Stimulated activated CD8-positive, alpha-beta memory T cell treated with anti-CD3 and anti-CD28 coated beads, Interleukin-15, amount 100 ng/mL, for 4 hours (primary cell): ENCODE results near the gene LDLRAD3.

Source experiments
- DNase-seq, 2 donors: peaks; one replicate each; pipeline ENCODE4 v3.0.0-alpha.2; 2020; ENCODE audit warnings: low read depth in 2 of 2

LDLRAD3 gene

DNA sequence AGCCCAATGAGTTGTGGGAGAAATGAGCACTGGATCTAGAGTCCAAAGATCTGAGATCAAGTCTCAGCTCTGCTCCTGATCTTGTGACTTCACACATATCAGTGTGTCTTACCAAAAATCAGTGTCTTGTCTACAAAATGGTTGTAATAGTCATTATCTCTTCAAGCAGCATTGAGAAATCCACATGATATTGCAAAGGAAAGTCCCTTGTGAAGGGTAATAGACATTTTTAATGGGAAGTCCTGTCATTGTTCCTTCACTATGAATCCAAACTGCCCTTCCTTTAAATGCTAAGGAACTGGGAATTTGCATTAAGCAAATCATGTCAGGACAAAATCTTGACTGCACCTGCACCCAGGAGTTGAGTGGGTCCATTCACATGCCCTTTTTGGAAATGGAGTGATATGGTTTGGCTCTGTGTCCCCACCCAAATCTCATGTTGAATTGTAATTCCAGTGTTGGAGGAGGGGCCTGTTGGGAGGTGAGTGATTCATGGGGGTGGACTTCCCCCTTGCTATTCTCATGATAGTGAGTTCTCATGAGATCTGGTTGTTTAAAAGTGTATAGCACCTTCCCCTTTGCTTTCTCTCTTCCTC lies 294.3 kb downstream of the LDLRAD3 start:
- DNase-seq: no peak

DNA sequence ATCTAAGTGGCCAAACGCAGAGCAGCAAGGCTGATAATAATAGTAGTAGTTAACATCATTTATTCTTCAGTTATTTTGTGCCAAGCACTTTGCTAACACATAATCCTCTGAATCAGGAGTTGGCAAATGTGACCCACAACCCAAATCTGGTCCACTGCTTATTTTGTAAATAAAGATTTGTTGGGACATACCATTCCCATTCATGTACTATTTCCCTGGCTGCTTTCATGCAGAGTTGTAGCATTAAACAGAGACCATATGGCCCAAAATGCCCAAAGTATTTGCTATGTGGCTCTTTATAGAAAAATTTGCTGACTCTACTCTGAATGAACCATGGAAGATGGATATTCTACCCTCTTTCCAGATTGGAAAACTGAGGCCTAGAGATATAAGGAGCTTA lies 295.0 kb downstream of the LDLRAD3 start:
- no peak for DNase-seq

- DNase-seq: no peak
Measured at GRCh38 chr11:36239636-36240035, 295.8 kb downstream of the LDLRAD3 start.

DNA sequence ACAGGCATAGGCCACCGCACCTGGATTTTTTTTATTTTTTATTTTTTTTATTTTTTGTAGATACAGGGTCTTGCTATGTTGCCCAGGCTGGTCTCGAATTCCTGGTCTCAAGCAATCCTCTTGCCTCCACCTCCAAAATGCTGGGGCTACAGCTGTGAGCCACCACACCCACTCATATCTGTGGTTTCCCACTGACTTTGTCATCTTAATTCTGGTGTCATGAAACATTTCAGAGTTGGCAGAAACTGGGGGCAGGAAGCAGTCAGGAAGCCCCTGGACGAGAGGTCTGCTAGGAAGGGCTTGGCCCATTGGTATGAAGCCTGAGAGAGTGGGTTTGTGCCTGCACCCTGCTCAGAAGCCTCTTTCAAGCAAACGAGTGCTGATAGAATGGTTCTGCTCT lies 296.3 kb downstream of the LDLRAD3 start:
- DNase-seq: no peak

GRCh38 chr11:36240801-36241200 lies 296.9 kb downstream of the LDLRAD3 start:
- DNase-seq: no peak

- DNase-seq: no peak
Measured at GRCh38 chr11:36241497-36241896, 297.6 kb downstream of the LDLRAD3 start.

- no peak for DNase-seq
Measured at GRCh38 chr11:36243641-36244040, 299.8 kb downstream of the LDLRAD3 start.

GRCh38 chr11:36247493-36247892 lies 303.6 kb downstream of the LDLRAD3 start:
- no peak for DNase-seq

DNA sequence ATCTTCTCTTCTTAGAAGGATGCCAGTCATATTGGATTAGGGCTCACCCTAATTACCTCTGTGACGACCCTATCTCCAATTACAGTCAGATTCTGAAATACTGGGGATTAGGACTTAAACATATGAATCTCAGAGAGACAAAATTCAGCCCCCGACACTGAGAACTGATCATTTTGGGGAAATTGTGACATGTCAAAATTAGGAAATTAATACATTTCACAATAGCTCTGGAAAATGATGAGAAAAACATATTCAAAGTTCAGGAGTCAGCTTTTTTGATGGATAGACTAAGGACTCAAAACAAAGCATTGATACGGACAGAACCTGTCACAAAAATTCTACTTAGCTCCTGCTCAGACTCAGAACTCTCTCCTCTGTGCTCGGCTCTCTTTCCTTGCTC lies 304.6 kb downstream of the LDLRAD3 start:
- no peak for DNase-seq

DNA sequence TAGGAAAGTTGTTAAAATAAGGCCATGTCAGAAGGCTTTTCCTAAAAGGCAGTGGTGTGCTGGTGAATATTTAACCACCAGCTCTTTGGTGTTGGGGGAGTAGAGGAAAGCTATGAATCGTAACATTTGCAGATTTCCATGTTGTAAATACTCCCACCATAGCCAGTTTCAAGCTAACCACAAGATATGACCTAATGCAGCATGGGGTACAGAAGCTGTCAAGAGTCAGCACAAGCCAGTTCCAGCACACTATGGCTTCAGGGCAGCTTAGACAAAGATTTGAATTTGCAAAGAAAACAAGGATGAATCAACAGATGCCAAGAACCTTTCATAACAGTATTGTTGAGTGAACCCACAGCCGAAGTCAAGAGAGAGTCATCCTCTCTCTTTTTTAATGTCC lies 305.4 kb downstream of the LDLRAD3 start:
- no peak for DNase-seq

DNA sequence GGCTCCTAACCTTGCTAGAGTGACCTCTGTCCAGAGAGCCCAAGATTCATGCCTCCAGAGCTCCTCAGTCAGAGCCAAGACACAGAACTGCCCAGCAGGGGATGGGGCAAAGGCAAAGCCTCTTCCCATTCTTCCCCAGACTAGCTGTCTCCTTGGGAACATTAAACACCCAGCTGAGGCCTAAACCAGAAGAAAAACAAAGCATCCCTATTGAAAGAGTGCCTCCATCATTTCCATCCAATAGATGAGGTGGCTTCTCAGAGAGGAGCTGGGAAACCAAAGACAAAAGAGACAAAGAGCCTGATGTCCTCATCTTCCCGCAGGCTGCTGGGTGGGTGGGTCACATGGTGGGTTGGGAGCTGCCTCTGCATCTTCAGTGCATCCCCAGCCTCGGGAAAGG lies 308.0 kb downstream of the LDLRAD3 start:
- DNase-seq: no peak

DNA sequence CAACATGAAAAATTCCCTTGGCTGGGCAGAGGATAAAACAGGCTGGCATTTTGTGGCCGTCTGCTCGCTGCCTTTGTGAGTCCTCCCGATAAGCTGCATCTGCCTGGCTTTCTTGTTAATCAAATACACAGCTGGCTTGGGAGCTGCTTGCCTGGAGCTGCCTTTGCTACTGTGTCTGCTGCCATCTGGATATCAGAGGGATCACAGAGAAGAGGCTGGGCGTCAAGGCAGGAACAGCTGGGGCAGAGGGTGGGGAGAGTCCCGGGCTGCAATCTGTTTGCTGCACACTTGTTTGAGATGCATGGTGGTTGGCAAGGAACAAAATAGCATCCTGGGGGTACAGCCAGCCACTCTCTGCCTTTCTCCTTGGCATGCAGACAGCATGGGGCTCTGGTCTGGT lies 309.4 kb downstream of the LDLRAD3 start:
- DNase-seq: no peak

DNA sequence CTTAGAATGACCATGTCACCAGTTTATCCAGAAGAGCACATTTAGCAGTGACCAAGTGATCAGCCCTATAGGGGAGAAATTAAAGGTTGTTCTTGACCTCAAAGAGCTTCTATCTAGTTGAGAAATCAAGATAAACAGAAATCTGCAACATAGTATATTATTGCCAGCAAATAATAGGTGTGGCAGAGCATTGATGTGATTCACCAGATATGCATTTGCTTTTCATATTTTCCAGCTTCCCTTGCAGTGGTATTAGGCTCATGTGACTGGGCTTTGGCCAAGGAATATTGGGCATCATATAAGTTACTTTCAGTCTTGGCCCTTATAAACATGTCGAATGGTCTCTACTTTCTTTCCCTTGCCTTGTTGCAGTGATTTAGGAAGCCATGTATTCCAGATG lies 310.9 kb downstream of the LDLRAD3 start:
- no peak for DNase-seq

DNA sequence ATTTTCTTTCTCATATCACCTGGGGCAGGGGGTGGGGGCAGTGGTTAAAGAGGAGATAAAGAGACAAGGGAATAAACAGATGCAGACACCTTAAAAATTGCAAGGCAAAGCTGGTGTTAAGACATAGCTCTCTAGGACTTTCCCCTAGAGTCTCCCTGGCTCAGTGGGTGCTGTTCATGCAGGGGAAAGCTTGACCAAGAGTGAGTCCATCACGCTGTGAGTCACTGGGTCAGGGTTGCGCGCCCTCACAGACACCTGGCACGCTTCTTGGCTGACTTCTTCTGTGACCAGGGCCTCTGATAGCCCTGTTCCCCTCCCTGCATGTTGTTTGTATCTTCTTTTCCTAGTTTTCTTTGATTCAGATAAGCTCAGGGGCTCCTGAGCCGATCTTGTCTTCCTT lies 313.5 kb downstream of the LDLRAD3 start:
- DNase-seq: no peak

DNA sequence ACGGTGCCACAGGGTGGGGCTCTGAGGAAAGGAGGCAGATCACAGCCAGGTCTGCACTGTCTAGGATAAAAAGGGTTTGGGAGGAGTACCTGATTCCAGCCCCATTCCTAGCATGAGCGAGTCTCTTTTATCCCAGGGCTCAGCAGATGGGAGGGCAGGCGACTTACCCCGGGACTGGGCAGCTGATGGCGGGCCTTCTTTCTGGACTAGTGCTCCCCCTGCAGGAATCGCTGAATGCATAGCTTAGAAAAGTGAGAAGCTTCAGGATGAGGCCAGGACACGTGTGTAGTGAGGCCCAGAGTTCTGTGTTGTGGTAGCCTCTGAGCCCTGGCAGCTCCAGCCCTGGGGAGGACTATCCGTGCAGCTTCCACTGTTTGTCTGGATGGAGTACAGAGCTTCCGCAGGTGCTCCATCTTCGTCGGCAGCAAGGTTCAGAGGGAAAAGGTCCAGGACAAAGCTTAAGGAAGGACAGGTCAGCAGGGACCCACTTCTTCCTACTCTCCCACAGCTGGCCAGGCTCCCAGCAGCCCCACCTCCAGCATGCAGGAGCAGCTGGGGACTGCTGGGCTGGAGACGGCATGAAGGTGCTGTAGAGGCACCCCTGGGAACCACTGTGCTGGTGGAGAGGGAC lies 315.0 kb downstream of the LDLRAD3 start:
- DNase-seq: no peak

DNA sequence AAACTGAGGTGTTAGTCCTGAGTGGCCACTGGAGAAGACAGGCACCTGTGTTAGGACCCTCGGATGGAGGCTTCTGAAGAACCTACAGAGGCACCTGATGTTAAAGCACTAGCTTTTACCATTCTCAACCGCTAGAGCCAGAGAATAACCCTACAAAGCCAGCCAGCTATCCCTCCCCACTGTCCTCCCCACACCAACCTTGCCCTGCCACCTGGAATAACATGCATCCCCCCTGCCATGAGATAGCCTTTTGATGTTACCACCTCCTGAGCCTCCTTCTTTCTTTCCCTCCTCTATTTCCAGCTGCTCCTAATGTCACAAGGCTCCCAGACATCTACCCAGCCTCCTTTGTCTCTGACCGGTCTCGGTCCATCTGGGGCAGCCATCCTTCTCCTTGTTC lies 317.2 kb downstream of the LDLRAD3 start:
- DNase-seq: no peak

GRCh38 chr11:36264011-36264972 lies 320.4 kb downstream of the LDLRAD3 start:
- no peak for DNase-seq

GRCh38 chr11:36264973-36265344 lies 321.1 kb downstream of the LDLRAD3 start:
- no peak for DNase-seq

DNA sequence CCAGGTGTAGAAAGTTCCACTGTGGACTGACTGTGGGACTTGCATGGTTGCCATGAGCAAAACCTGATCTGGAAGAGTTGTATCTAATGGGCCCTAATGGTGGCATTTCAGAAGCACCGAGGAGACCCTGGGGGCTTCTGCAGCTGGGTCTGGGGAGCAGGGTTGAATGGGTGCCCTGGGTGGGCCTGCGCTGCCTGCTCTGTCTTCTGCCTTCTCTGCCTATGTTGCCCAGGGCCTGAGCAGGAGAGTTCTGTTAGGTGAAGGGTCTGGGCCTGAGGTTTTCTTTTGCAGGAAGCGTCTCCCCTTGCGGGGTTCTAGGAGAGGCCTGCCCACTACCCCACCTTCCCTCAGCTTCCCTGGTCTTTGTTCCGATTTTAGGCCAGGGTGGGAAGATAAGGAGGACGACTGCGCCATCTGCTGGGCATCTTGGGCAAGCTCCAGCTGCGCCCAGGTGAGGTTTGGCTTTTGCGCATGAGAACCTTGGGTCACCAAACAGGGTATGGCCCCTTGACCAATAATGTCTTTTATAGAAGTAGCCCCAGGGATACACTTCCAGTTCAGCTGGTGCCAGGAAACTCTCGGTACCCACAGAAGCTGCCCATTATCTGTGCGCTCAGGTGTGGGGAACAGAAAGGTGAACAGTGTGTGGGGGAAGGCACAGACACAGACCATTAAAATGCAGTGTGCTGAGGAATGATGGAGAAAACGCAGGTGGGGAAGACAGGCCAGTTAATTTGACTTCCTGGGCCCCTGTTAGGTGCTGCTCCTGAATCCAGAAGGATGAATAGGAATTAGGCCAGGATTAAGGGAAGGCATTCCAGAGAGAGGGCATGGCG lies 322.1 kb downstream of the LDLRAD3 start:
- peak in 1 of 2 donors; percentile 11 for DNase-seq

GRCh38 chr11:36266767-36267166 lies 322.9 kb downstream of the LDLRAD3 start:
- no peak for DNase-seq

DNA sequence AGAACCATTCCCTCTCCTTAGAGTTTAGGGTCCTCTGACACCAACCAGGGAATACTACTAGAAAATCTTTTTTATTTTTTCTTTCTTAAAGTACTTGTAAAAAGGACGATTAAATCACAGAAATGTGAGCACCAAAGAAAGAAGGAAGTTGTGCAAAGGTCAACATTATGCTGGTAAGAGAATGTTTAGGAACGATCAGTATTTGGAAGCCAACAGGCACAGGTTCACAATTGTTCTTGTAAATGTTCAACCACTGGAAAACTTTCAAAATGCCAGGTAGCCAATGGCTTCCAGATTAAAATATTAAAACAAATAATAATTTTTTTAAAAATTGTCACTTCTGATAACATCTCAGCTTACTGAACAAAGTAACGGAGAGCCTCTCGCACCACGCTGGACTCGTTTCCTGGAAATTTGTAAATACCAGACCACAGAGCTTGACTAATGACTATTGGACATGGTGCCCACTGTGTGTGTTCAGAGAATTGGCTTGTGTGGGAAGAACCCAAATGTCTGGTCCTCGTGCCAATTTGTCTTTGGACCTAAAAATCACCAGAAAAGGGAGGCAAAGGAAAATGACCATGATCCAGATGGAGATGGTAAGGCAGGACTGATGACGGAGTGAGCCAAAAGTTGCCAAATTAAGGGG lies 324.6 kb downstream of the LDLRAD3 start:
- DNase-seq: no peak
